Measurements from ENCODE around the gene TRAF4.
A peak's percentile ranks its signal among the peaks of the same experiment; 100 is the strongest.

DNA sequence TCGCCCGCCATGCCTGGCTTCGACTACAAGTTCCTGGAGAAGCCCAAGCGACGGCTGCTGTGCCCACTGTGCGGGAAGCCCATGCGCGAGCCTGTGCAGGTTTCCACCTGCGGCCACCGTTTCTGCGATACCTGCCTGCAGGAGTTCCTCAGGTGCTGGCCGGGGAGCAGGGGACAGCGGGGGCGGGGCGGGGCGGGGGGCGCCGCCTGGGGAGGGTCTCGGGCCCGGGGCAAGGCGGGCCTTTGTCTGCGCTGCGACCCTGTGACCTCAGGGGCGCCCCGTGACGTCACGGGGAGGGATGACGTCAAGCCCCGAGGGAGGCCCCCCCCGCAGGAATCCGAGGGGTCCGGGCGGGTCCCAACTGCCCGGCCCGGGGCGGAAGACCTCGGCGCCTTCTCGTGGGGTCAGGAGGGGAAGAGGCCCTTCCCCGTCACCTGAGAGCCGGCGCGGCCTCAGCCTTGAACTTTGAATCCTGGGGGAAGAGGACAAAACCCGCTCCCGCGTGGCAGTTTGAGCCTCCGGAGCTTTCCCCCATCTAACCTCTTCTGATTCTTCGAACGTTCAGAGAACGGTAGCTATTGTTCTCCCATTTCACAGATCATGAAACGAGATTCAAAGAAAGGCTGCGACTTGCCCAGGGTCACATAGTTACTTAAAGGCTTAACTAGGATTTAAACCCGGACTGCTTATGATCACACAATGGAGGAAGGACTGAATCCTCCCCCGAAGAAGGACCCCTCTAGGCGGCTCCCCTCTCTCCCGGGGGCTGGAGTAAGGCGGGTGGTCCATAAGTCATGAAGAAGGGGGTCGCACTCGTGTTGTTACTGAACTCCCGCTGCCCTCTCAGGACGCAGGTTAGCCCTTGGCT is 527 bp downstream of the TRAF4 start:
- TF ChIP-seq EZH2 (IDR thresholded peaks at IDR 0.05; ENCODE audit: borderline replicate concordance, insufficient read depth, low read length, poor library complexity, severe bottlenecking) (no peak), EP300 (conservative IDR thresholded peaks at IDR 0.05; ENCODE audit: poor library complexity, severe bottlenecking) (no peak), SMC3 (conservative IDR thresholded peaks at IDR 0.05; ENCODE audit: poor library complexity) (peak; percentile 3), MXI1 (conservative IDR thresholded peaks at IDR 0.05; ENCODE audit: poor library complexity, severe bottlenecking) (no peak), RAD21 (conservative IDR thresholded peaks at IDR 0.05) (no peak)
- TF ChIP-seq, protein P1, sequence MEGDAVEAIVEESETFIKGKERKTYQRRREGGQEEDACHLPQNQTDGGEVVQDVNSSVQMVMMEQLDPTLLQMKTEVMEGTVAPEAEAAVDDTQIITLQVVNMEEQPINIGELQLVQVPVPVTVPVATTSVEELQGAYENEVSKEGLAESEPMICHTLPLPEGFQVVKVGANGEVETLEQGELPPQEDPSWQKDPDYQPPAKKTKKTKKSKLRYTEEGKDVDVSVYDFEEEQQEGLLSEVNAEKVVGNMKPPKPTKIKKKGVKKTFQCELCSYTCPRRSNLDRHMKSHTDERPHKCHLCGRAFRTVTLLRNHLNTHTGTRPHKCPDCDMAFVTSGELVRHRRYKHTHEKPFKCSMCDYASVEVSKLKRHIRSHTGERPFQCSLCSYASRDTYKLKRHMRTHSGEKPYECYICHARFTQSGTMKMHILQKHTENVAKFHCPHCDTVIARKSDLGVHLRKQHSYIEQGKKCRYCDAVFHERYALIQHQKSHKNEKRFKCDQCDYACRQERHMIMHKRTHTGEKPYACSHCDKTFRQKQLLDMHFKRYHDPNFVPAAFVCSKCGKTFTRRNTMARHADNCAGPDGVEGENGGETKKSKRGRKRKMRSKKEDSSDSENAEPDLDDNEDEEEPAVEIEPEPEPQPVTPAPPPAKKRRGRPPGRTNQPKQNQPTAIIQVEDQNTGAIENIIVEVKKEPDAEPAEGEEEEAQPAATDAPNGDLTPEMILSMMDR (IDR thresholded peaks at IDR 0.05; ENCODE audit: poor library complexity, severe bottlenecking) = peak; percentile 5

Data from neural cell (in vitro differentiated cells).